GM19467 (cell line): ENCODE data around the gene PATE1.
"Not testable (repeated sequence)": the region's sequence is repeated elsewhere in the genome, so short reads cannot be mapped to it uniquely, and the experiment has no call there.

Experiments used
- ATAC-seq: cut with Tn5 transposase; IDR thresholded peaks from one replicate; pipeline ENCODE4 v1.9.1; 2021; ENCODE audit warnings: mild to moderate bottlenecking, moderate library complexity; ENCODE audit not compliant: unreplicated experiment

PATE1 gene, protein sequence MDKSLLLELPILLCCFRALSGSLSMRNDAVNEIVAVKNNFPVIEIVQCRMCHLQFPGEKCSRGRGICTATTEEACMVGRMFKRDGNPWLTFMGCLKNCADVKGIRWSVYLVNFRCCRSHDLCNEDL

DNA sequence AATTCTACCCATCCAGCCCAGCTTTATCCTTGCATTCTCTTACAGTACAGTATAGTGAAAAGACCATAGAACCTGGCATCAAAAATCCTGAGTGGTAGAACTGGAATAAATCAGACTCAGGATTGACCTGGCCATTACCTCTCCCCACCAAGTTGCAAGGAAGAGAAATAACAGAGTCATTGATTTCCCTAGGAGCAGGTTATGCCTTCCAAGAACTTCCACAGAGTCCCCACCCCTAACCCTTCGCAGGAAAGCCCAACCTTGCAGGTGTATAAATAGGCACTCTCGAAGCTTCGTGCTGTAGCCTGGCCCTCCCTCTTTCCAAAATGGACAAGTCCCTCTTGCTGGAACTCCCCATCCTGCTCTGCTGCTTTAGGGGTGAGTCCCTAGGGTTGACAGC, at the start of gene PATE1:
PATE1 (plus strand) TSS at position 301 of the 400 bp plus-strand sequence; CDS start at position 327, 26 bp downstream.
- ATAC-seq: no peak

DNA sequence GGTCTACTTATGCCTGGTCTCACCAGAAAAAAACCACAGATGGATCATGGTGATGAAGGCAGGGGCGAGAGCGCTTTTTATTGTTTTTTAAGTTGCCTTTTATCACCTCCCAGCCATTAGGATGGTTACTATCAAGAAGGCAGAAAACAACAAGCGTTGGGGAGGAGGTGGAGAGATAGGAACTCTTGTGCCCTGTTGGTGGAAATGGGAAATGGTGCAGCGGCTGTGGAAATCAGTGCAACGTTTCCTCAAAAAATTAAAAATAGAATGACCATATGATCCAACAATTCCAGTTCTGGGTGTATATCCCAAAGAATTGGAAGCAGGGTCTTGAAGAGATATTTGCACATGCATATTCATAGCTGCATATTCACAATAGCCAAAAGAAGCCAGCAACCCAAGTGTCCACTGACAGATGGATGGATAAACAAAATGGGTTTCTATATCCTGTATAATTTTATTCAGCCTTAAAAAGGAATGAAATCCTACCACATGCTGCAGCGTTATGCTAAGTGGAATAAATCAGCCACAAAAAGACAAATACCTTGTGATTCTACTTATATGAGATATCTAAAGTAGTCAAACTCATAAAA, 45.0 kb upstream of the PATE1 start:
- ATAC-seq: no peak

DNA sequence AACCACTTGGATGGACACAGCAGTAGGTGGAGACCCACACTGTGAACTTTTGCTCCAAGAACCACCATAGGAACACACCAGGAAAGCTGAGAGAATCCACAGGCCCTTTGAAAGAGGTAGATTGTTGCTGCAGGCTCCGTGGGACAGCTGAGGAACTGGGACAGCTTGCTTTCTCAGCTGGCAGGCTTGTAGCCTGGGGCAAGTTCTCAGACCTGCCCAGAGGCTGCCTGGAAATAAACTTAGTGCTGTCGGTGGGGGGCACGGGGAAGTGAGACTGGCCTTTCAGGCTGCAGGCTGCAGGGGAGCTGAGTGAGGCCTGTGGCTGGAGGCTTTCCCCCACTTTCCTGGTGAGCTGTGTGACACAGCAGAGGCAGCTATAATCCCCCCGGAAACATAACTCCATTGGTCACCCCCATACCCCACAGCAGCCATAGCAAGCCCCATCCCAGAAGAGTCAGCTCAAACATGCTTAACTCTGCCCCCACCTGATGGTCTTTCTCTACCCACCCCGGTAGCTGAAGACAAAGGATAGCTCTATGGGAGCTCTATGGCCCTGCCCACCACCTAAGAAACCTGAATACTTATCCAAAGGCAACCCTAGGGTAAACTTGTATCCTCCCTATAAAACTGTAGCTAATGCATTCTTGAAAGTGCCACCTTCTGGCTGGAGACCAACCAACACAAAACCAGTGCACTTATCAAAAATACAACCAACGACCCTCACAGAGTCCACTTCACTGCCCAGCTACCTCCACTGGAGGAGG, 44.0 kb upstream of the PATE1 start:
- no peak for ATAC-seq

DNA sequence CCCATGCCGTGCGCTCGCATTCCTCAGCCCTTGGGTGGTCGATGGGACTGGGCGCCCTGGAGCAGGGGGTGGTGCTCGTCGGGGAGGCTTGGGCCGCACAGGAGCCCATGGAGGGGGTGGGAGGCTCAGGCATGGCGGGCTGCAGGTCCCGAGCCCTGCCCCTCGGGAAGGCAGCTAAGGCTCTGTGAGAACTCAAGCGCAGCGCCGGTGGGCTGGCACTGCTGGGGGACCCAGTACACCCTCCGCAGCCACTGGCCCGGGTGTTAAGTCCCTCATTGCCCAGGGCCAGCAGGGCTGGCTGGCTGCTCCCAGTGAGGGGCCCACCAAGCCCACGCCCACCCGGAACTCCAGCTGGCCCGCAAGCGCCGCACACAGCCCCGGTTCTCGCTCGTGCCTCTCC, 41.4 kb upstream of the PATE1 start:
- ATAC-seq: not testable (repeated sequence)

DNA sequence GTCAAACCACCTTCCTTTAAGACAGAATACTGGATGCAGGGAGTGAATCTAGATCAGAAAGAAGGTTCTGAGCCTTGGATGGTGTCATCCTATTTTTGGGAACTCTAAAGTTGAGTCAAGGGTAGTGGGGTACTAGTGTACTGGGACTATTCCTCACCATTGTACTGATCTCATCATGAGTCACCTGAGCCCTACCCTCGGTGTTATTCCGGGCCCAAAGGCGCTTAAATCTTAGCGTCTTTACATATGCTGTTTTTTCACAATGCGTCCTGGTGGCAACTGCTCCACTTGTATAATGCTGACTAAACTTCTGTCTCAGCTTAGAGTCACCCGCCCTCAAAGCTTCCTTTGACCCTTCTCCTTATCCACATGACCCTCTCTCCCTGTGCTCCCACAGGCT, 25.3 kb upstream of the PATE1 start:
- no peak for ATAC-seq

DNA sequence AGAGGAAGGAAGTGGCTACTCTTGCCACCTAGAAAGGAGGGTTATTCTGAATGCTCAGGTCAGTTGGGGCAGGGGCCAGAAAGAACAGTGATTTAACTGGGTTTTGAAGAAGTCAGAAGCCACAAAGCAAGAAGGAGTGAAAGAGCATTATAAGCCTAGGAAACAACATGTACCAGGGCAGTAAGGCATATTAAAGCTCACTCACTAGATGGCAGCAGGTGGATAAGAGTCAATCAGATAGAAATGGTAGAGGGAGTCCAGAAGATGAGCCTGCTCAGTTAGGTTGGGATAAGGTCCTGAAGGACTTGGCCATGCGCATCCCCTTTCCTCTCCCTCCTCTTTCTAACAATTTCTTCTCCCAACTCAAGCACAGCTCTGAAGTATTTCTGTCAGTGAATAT, 22.0 kb upstream of the PATE1 start:
- ATAC-seq: no peak

DNA sequence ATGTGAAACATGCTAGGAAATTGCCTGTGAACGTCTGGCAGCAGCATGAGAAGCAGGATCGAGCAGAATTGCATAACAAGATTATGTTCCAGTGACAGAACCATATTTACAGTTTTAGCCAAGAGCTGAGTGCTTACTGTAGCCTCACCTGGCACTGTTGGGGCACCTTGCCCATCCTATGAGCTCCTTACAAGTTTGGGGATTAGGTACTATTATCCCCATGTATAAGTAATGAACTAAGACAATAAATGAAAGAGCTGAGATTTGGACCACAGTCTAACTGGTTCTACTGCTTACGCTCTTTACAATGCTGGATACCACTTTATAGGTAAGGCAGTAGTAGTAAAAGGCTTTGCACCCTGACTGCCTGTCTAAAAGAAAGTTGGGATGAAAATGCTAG, 17.1 kb upstream of the PATE1 start:
- ATAC-seq: no peak

DNA sequence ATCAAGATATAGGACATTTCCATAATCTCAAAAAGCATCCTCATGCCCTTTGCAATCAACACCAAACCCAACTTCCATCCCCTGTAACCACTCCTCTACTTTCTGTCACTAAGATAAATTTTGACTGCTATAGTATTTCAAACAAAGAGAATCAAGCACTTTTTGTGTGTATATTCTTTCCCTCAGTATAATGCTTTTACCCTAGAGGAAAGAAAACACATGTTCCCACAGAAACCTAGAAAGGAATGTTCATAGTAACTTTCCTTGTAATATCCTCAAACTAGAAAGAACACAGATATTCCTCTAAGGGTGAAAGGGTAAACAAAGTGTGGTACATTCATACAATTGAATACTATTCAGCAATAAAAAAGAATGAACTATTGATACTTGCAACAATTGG, 5.5 kb upstream of the PATE1 start:
- no peak for ATAC-seq

DNA sequence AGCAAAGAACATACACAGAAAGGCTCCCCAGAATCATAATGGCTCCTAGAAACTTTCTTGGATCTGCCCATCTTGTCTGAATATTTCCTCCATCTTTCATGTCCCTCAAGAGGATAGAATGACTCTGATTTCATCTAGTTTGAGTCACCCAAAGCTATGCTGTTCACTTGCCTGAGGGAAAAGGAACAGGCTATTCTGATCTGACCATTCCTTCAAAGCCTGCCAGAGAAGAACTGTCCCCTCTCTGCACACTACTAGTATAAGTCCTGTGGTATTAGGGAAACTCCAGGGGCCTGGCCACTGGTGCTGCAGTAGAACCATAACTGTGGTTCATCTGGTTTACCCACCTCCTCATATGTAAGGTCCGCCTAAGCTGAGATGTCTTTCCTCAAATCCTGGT, 2.4 kb upstream of the PATE1 start:
- no peak for ATAC-seq

DNA sequence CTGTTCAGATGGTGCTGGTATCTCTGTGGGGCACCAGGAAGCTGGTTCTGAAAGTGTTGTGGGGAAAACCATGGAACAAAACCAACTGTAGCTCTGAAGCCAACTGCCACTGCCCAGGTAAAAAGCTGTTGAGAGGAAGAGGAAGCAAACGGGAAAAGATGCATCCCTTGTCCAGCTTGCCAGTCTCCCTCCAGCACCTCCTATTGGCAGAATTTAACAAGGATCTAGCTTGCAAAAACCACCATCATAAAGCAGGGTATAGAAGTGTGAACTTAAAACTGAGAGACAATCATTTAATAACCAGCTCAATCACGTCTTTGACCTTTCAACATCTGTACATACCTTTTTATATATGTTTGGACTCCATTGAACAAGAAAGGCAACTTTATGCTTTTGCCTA, 4.5 kb downstream of the PATE1 start:
- ATAC-seq: no peak

DNA sequence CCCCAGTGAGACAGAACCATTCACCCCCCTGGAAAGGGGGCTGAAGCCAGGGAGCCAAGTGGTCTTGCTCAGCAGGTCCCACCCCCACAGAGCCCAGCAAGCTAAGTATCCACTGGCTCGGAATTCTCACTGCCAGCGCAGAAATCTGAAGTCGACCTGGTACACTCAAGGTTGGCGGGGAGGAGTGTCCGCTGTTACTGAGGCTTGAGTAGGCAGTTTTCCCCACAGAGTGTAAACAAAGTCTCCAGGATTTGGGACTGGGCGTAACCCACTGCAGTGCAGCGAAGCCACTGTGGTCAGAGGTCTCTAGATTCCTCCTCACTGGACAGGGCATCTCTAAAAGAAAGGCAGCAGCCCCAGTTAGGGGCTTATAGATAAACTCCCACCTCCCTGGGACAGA, 10.0 kb downstream of the PATE1 start:
- ATAC-seq: no peak

DNA sequence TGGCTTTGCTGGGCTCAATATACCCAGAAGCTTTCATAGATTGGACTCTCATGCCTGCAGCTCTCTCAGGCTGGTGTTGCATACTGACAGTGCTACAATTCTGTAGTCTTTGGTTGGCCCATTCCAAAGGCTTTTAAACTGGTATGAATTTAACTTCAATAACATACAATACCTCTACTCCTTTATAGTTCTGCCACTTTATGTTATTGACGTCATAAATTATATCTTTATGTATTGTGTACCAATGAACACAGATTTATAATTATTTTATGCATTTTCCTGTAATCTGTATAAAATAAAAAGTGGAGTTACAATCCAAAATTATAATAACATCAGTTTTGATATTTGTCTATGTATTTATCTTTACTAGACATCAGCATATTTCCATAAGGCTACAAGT, 16.4 kb downstream of the PATE1 start:
- ATAC-seq: no peak

DNA sequence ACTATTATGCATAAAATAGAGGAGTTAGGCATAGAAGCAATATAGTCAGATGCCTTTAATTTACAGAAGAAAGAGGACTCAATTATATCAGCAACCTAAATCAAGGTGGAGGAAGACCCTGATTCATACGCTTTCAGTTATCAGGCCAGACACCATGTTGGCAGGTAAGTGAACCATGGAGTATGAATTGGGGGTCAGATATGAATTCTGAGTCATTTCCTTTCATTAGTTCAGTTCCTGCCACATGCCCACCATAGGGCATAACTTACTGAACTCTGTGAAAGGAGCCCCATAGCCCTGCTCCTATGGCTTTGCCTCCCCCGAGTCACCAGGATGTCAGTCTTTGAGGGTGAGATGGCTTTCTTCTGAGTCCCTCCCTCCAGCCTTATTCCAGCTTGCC, 17.4 kb downstream of the PATE1 start:
- no peak for ATAC-seq

DNA sequence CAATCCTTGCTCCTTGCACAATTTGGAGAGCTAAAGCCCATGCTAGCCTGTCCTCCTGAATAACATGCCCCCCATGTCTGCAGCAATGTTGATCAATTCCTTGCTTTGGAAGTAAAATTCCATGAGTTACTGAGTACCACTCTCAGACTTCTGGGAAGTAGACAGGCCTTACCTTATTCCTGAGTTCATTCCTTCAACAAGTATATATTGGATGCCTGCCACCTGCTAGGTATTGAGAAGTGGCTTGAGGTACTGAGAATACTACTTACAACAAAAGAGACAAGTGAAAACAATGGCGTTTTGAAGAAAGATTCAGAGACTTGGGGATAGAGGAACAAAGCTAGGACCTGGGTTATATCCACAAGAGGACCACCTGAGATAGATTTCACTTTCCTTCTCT, 20.2 kb downstream of the PATE1 start:
- no peak for ATAC-seq

DNA sequence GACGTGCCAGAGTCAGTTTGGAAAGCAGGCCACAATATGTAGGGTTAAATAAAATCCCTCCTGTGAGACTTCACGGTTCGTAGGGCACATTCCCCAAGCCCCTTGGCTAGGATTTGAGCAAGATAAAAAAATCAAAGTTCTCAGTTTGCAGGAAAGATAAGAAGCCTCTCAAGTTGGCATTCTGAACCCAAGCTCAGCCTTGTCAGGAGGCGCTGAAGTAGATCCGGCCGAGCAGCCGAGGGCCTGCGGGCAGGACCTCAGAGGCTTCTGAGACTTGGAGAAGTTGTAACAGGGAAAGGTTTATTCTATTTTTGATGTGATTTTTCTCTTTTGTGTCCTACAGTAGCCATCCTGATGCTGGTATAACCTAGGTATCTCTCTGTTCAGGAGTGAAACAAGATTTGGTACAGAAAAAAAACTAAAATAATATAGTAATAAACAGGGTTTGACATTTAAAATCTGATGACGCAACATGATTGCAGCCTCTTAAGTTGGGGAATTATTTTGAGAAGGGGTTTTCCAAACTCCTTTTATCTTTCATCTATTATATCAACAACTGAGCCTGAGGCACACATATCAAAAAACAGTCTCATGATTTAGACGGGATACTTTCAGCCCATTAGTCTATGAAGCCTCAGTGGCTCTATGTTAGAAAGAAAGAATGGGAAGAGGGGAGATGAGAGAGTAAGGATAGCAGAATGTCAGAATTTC, 22.4 kb downstream of the PATE1 start:
- ATAC-seq: no peak

DNA sequence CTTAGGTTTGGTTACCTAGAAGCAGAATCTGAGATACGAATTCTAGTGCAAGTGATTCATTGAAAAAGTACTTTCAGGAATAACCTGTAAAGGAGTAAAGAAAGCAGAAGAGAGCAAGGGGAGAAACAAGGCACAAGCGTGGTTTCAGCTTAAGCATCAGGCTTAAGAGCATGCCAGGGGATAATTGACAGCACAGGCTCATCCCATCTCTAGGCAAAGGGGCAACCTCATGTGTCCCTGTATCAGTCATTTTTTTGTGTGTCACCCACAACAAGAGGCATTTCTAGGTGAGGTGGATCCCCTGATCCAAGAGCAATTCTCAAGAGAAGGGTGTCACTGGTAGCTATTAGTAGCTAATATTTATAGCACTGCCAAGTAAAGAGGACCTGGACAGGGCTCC, 24.5 kb downstream of the PATE1 start:
- ATAC-seq: no peak

DNA sequence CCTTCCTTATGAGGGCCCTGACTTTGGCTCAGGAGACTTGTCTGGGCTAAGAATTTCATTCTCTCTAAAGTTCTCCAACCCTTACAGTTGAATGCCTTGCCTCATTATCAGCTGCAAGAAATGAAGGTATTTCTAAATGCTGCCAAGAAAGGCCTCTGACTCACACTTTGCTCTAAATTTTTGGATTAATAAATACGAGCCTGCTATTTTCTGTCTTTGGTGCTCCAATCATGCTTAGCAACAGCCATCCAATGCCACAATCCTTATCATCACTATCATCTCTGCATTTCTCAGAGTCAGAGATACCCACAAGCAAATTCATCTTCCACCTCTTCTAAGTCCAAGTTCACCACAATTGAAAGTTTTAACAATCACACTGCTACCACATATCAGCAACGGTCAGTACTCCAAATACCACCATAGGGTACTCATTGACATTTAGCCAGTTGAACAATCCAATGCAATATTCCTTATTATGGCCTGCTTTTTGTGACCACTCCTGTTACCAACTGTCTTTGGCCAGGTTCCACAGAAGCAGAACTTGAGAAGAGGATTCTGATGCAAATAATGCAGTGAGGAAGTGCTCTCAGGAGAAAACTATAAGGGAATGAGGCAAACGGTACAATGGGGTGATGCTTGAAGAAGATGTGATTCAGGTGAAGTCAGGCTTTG, 26.9 kb downstream of the PATE1 start:
- ATAC-seq: no peak

DNA sequence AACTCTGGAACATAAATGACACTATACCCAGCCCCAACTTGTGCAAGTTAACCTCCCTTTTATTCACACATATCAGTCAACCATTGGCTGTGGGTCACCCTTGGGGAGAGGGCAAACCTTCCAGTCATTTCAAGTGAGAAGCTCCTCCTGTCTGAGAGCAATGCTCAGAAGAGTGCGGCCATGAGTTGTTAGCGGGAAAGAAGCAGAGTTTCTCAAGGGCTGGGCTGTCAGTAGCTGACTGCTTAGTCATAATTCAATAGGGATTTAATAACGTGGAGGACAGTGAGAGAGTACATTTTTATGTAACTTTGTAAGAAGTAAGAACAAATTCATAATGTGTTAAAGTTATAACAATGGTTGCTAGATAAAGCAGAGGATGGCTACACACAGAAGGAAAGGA, 27.4 kb downstream of the PATE1 start:
- ATAC-seq: no peak

DNA sequence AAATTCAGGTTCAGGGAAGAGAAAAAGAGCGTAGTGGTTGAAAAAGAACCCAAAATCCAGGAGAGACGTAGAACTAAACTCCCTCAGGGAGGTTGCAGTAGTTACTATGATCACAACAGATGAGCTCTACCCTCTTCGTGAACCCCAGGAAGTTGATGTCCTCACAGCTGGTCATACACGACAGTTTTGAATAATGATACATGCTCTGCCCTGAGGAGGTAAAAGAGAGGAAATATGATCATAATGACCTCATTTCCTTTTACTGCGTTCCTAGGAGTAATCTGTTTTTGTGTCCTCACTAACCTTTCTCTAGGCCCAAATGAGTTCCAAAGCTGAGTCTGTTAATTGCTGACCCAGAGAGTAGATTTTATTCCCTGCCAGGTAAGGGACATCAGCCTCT, 31.2 kb downstream of the PATE1 start:
- ATAC-seq: no peak

DNA sequence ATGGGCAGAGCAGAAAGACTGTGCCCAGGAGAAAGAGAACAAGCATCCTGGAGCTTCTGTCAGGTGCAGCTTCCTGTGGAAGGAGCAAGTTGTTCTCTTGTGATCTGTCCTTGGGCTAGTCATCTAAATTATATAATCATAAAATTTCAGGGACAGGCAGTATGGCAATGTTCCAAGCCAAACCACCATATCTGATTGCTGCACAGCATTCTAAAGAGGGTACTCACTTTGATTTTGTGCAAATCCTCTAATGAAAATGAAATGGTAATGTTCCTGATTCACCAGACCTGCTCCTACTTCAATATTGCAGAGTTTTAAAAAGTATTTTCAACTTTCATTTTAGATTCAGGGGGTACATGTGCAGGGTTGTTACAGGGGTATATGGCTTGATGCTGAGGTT, 32.6 kb downstream of the PATE1 start, which contains the start of gene PATE2:
PATE2 (minus strand) TSS at position 101 of the 400 bp plus-strand sequence; CDS start at position 46, 55 bp downstream.
- no peak for ATAC-seq

DNA sequence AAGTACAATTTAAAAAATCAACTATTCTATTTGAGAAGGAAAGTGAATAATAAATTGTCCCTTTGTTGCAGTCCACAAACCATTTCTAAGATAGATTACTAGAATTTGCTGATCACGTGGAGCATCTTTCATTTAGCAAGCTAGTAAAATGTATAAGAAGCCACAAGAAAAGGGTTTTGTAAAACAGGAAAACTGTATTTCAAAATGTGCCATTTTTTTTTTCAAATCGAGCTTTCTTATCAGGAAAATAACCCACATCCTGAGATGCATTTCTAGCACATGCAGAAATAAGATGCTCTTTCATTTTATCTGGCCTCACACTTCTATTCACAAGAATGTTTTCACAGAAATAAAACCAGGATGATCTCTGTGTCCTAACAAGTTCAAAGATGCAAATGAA, 38.6 kb downstream of the PATE1 start:
- ATAC-seq: no peak
